Endothelial cell of umbilical vein (primary cell): ENCODE measurements around the gene F2RL3. TPM values are rescaled to one million over a fixed set of nuclear protein-coding genes. Genes with fewer than 3 reads are reported as not detected.

ENCODE experiments used
- BruUV-seq: library from RNA; stranded (reverse); fragments of 400-500 nt; replicated peaks from 2 replicates; lab custom pipeline; 2021; lab: Mats Ljungman, UMichigan
- CTCF ChIA-PET: fragments of 300-600, 350-600 bp; sonication (Branson Sonifier 250); formaldehyde crosslinking; loops from one replicate; lab custom pipeline; 2021; ENCODE audit warnings: antibody characterized with exemption, inconsistent platforms; lab: Charles Lee
- POLR2A ChIA-PET: fragments of 300-600, 350-600 bp; sonication (Branson Sonifier 250); formaldehyde crosslinking; loops from one replicate; lab custom pipeline; 2021; ENCODE audit warnings: antibody characterized with exemption, inconsistent platforms; lab: Charles Lee
- DNase-seq: peaks from one replicate; pipeline ENCODE4 v3.0.0-alpha.2; 2011; ENCODE audit warnings: low read depth, low spot score
- FAIRE-seq: peaks from 2 replicates; lab custom pipeline; 2011; peaks lifted over from hg19 to GRCh38; lab: Jason Lieb, UNC
- H2AFZ ChIP-seq: 2 replicates; pipeline ENCODE4 v1.6.0; 2012; ENCODE audit warnings: low read depth, low read length, control low read depth, inconsistent platforms
- H3K27ac ChIP-seq: 2 replicates; pipeline ENCODE4 v1.5.1; 2011; ENCODE audit warnings: low read depth, mild to moderate bottlenecking, control low read depth, low read length, moderate library complexity; ENCODE audit not compliant: insufficient read depth
- H3K27me3 ChIP-seq, 2 experiments: 2 replicates each; pipeline versions ENCODE4 v1.6.0 to v1.6.1; 2011; ENCODE audit warnings: low read length in 2 of 2, mixed read lengths in 1 of 2; ENCODE audit not compliant: control insufficient read depth in 2 of 2, insufficient read depth in 2 of 2
- H3K36me3 ChIP-seq, 2 experiments: 2 replicates in 1 of 2; 3 replicates in 1 of 2; pipeline ENCODE4 v1.5.1; 2011; ENCODE audit warnings: low read length in 2 of 2, mild to moderate bottlenecking in 1 of 2, moderate library complexity in 1 of 2; ENCODE audit not compliant: control insufficient read depth in 2 of 2, insufficient read depth in 2 of 2; ENCODE audit errors: extremely low read depth in 1 of 2
- H3K4me1 ChIP-seq: 3 replicates; pipeline ENCODE4 v1.5.1; 2011; ENCODE audit warnings: mild to moderate bottlenecking, low read length; ENCODE audit not compliant: control insufficient read depth, insufficient read depth; ENCODE audit errors: extremely low read depth
- H3K4me2 ChIP-seq: 2 replicates; pipeline ENCODE4 v1.6.1; 2011; ENCODE audit warnings: low read length, control low read depth, mixed read lengths; ENCODE audit not compliant: insufficient read depth
- H3K4me3 ChIP-seq, 3 experiments: fragments of 200-600 bp in 1 of 3; sonication (generic), shearing (Covaris generic) in 1 of 3; replicated peaks in 1 of 3; 2 replicates each; pipeline ENCODE4 v1.5.1; 2011 to 2016; ENCODE audit warnings: control low read depth in 3 of 3, low read length in 3 of 3, mild to moderate bottlenecking in 2 of 3, inconsistent platforms in 1 of 3, low read depth in 1 of 3, moderate library complexity in 1 of 3; ENCODE audit not compliant: insufficient read depth in 1 of 3
- H3K79me2 ChIP-seq: 2 replicates; pipeline ENCODE4 v1.6.0; 2012; ENCODE audit warnings: low read length, inconsistent platforms; ENCODE audit not compliant: control insufficient read depth, insufficient read depth
- H3K9ac ChIP-seq: replicated peaks from 2 replicates; pipeline ENCODE3; 2011; ENCODE audit warnings: low read length, control low read depth; ENCODE audit not compliant: insufficient read depth; ENCODE audit errors: extremely low read depth
- H3K9me1 ChIP-seq: replicated peaks from 3 replicates; pipeline ENCODE4 v1.6.0; 2011; ENCODE audit warnings: mild to moderate bottlenecking, low read length; ENCODE audit not compliant: control insufficient read depth, insufficient read depth; ENCODE audit errors: extremely low read depth
- H3K9me3 ChIP-seq: replicated peaks from 2 replicates; pipeline ENCODE4 v1.5.1; 2012; ENCODE audit warnings: low read length, inconsistent platforms; ENCODE audit not compliant: control insufficient read depth, insufficient read depth
- H4K20me1 ChIP-seq: replicated peaks from 2 replicates; pipeline ENCODE3; 2011; ENCODE audit warnings: mild to moderate bottlenecking, low read length; ENCODE audit not compliant: control insufficient read depth, insufficient read depth; ENCODE audit errors: extremely low read depth
- CTCF ChIP-seq, 2 donors: IDR thresholded peaks; 1 replicate in 1 of 2; 2 replicates in 1 of 2; pipeline ENCODE4 v1.5.1; 2011; ENCODE audit warnings: low read length in 2 of 2, mild to moderate bottlenecking in 2 of 2, moderate library complexity in 2 of 2, control low read depth in 1 of 2, inconsistent platforms in 1 of 2, low read depth in 1 of 2; ENCODE audit not compliant: insufficient read depth in 1 of 2; ENCODE audit errors: extremely low read depth in 1 of 2
- EZH2 ChIP-seq: IDR thresholded peaks from 2 replicates; pipeline ENCODE4 v1.6.1; 2012; ENCODE audit warnings: borderline replicate concordance, low read depth, mild to moderate bottlenecking, moderate library complexity, low read length, inconsistent platforms; ENCODE audit not compliant: severe bottlenecking
- FOS ChIP-seq: IDR thresholded peaks from 2 replicates; pipeline ENCODE4 v1.6.1; 2011; ENCODE audit warnings: mild to moderate bottlenecking, low read length, moderate library complexity, borderline replicate concordance; ENCODE audit not compliant: insufficient read depth
- GATA2 ChIP-seq: IDR thresholded peaks from 2 replicates; pipeline ENCODE4 v1.7.0; 2011; ENCODE audit warnings: low read depth, mild to moderate bottlenecking, moderate library complexity, mixed read lengths, low read length; ENCODE audit not compliant: insufficient read length, insufficient read depth
- JUN ChIP-seq: IDR thresholded peaks from 2 replicates; pipeline ENCODE4 v1.6.1; 2011; ENCODE audit warnings: borderline replicate concordance, low read depth; ENCODE audit not compliant: insufficient read length, insufficient read depth
- MYC ChIP-seq: IDR thresholded peaks from one replicate; pipeline ENCODE4 v1.6.1; 2011; ENCODE audit warnings: mild to moderate bottlenecking, low read depth, low read length
- POLR2A ChIP-seq: IDR thresholded peaks from 2 replicates; pipeline ENCODE4 v1.6.1; 2012; ENCODE audit warnings: low read depth, mild to moderate bottlenecking, control low read depth, low read length
- POLR2AphosphoS5 ChIP-seq: IDR thresholded peaks from 2 replicates; pipeline ENCODE4 v1.6.1; 2012; ENCODE audit warnings: low read depth, mild to moderate bottlenecking, control low read depth, low read length, moderate library complexity; ENCODE audit not compliant: insufficient read depth
- dilution Hi-C: fragments of 300-500 bp; cut with MboI; formaldehyde crosslinking; loops from one replicate; pipeline ENCODE4 v1.15.0; 2019; ENCODE audit warnings: low sequenced_read_pairs; ENCODE audit not compliant: extremely low pct_ligation_motif_present
- intact Hi-C: fragments of 100-400 bp; cut with micrococcal nuclease; formaldehyde crosslinking; loops from one replicate; pipeline ENCODE4 v1.10.0; 2022
- polyA plus RNA-seq, 4 experiments: library from polyadenylated mRNA; depleted of rRNA in 3 of 4; stranded (reverse) in 3 of 4; unstranded in 1 of 4; fragments of >200 nt; gene quantifications; 2 replicates each; pipeline versions ENCODE4 v1.2.1 to v1.2.3, GENCODE V29; 2011 to 2012; ENCODE audit warnings: missing spikeins in 1 of 4
- total RNA-seq: library from RNA; stranded (reverse); gene quantifications from 2 replicates; pipeline ENCODE4 v1.2.3, GENCODE V29; 2021
- TF ChIP-seq, protein P1 (sequence below): IDR thresholded peaks from 2 replicates; pipeline ENCODE4 v1.6.1; 2011; ENCODE audit not compliant: insufficient read depth, insufficient read length

Gene F2RL3
- total and polyA plus RNA-seq, 2 donors (not counting 3 experiments of a cell fraction or from before 2014, with no cell fraction given) = 1.2 to 1.7 TPM

DNA sequence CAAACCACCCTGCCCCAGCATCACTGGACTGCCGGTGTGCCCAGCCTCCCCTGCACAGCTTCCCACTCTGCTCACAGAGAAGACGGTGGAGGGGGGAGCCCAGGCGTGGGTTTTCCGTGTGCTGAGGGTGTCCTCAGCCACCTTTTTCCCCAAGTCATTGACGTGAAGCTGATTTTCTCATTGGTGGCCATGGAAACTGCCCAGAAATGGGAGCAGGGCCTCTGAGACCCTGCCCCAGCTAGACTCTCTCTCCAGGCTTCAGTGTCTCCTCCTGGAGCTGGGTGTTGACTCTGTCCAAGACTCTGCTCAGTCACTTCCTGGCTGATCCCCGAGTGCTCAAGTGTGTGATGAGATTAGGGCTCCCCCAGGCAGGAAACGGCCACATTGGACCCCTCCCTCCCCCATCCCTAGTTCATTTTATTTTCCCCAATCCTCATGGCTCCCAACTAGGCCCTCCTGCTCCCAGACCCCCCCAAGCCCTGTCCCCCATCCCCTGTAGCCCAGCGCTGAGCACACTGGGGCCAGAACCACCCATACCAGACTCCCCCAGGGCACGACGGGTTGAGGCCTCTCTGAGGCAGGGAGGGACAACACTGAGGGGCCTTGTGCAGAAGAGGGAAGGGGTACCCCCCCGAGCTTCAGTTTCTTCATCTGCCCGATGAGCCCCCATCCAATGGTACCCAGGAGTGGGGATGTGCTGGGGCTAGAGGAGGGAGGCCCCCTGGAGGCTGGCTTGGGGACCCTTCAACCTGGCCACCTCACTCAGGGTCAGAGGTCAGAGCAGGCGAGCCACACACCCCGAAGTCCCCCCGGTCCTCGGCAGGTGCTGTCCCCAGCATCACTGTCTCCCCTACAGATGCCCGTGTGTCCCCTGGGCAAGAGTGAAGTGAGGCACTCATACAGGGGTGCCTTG, 1.2 kb upstream of the F2RL3 start:
- CTCF ChIA-PET = interaction anchor here (1.0 kb wide), 1 partner anchor 395 kb away, joined by 3 read pairs; no protein-coding TSS in a partner anchor
- POLR2A ChIA-PET = no interaction called here
- DNase-seq (no peak), FAIRE-seq (no peak)
- Histone ChIP-seq H3K9me1 (no peaks in the 10 kb centered on the region), H3K4me2 (no peak overlapping the region), H3K27ac (peak overlapping the region; percentile 40), H2AFZ (peak overlapping the region; percentile 10), H3K79me2 (no peaks in the 10 kb centered on the region), H3K4me1 (peaks cover 14% of the 10 kb centered on the region), H3K4me3 (no peak overlapping the region), H3K9ac (no peak overlapping the region), H4K20me1 (no peaks in the 10 kb centered on the region), H3K27me3 (no peaks in the 10 kb centered on the region), H3K9me3 (no peaks in the 10 kb centered on the region), H3K36me3 (no peaks in the 10 kb centered on the region)
- TF ChIP-seq GATA2 = no peak
- no peak for TF ChIP-seq JUN
- TF ChIP-seq CTCF (IDR thresholded peaks at IDR 0.05; ENCODE audit: extremely low read depth in 1 of 2, insufficient read depth in 1 of 2, low read depth in 1 of 2, low read length in 2 of 2) = no peak
- TF ChIP-seq FOS = no peak
- no peak for TF ChIP-seq MYC
- TF ChIP-seq EZH2 = no peak
- no peak for TF ChIP-seq POLR2AphosphoS5
- TF ChIP-seq, protein P1, sequence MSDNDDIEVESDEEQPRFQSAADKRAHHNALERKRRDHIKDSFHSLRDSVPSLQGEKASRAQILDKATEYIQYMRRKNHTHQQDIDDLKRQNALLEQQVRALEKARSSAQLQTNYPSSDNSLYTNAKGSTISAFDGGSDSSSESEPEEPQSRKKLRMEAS = no peak
- no peak for TF ChIP-seq POLR2A
- dilution Hi-C loops = no loop called here
- intact Hi-C loops = loop anchor here (1.0 to 5.0 kb wide), 4 partner anchors 10 to 35 kb away; no protein-coding TSS in a partner anchor
- no TSS peak for BruUV-seq
